Glutamatergic neuron (in vitro differentiated cells): ENCODE results near the gene SULT6B1. TPM values are rescaled to one million over a fixed set of nuclear protein-coding genes. Genes with fewer than 3 reads are reported as not detected.

Experiments
- DNase-seq: peaks from one replicate; pipeline ENCODE4 v3.0.0; 2022
- H3K27ac Mint-ChIP-seq: one replicate; pipeline ENCODE4 v1.8.0; 2020; ENCODE audit warnings: mild to moderate bottlenecking, mixed read lengths, inconsistent platforms; ENCODE audit not compliant: unreplicated experiment
- H3K27me3 Mint-ChIP-seq: one replicate; pipeline ENCODE4 v1.8.0; 2020; ENCODE audit warnings: mild to moderate bottlenecking, moderate library complexity, mixed read lengths, inconsistent platforms; ENCODE audit not compliant: unreplicated experiment
- H3K36me3 Mint-ChIP-seq: one replicate; pipeline ENCODE4 v1.8.0; 2020; ENCODE audit warnings: mild to moderate bottlenecking, mixed read lengths, inconsistent platforms; ENCODE audit not compliant: unreplicated experiment
- H3K4me1 Mint-ChIP-seq: one replicate; pipeline ENCODE4 v1.8.0; 2020; ENCODE audit warnings: mild to moderate bottlenecking, low read depth, mixed read lengths, inconsistent platforms; ENCODE audit not compliant: unreplicated experiment
- H3K4me3 Mint-ChIP-seq: one replicate; pipeline ENCODE4 v1.8.0; 2020; ENCODE audit warnings: mild to moderate bottlenecking, mixed read lengths, inconsistent platforms; ENCODE audit not compliant: unreplicated experiment
- H3K9me3 Mint-ChIP-seq: one replicate; pipeline ENCODE4 v1.8.0; 2020; ENCODE audit warnings: mild to moderate bottlenecking, moderate library complexity, mixed read lengths, inconsistent platforms; ENCODE audit not compliant: unreplicated experiment
- CTCF ChIP-seq: fragments of 200-600 bp; sonication (generic); IDR thresholded peaks from one replicate; pipeline ENCODE4 v1.5.0; 2021; ENCODE audit not compliant: partially characterized antibody, unreplicated experiment
- total RNA-seq: library from RNA; stranded (reverse); fragmentation: NEBNext Ultra II Directional; extraction: Animal tissue kit (Norgen Biotek cat#: 25700); gene quantifications from one replicate; pipeline ENCODE4 v1.2.1, GENCODE V29; 2021; ENCODE audit not compliant: unreplicated experiment

The SULT6B1 gene
- total RNA-seq, 1 donor from 2014 or later = not detected

GRCh38 chr2:37192551-37192950, 4.1 kb upstream of the SULT6B1 start:
- no peak for TF ChIP-seq CTCF
- no peak for DNase-seq
- H3K9me3 Mint-ChIP-seq = peaks cover 1% of the 10 kb centered on the region
- no peak overlapping the region for H3K27ac Mint-ChIP-seq
- H3K36me3 Mint-ChIP-seq = peaks cover 8% of the 10 kb centered on the region
- peaks cover 6% of the 10 kb centered on the region for H3K27me3 Mint-ChIP-seq
- no peak overlapping the region for H3K4me3 Mint-ChIP-seq
- no peaks in the 10 kb centered on the region for H3K4me1 Mint-ChIP-seq

- Mint-ChIP-seq H3K36me3 (peaks cover 8% of the 10 kb centered on the region), H3K4me3 (peak overlapping the region; percentile 5), H3K4me1 (no peaks in the 10 kb centered on the region), H3K27ac (no peak overlapping the region), H3K9me3 (peaks cover 1% of the 10 kb centered on the region), H3K27me3 (peaks cover 6% of the 10 kb centered on the region)
- DNase-seq = no peak
- no peak for TF ChIP-seq CTCF
Measured at GRCh38 chr2:37191747-37192146, 3.3 kb upstream of the SULT6B1 start.

GRCh38 chr2:37191253-37191652, 2.8 kb upstream of the SULT6B1 start:
- Mint-ChIP-seq H3K4me1 (no peaks in the 10 kb centered on the region), H3K9me3 (peaks cover 1% of the 10 kb centered on the region), H3K36me3 (peaks cover 6% of the 10 kb centered on the region), H3K27ac (no peak overlapping the region), H3K27me3 (peaks cover 4% of the 10 kb centered on the region), H3K4me3 (peak overlapping the region; percentile 5)
- DNase-seq = no peak
- no peak for TF ChIP-seq CTCF

- Mint-ChIP-seq H3K27me3 (peaks cover 2% of the 10 kb centered on the region), H3K4me3 (no peak overlapping the region), H3K9me3 (peaks cover under 1% of the 10 kb centered on the region), H3K4me1 (no peaks in the 10 kb centered on the region), H3K27ac (no peak overlapping the region), H3K36me3 (peaks cover 4% of the 10 kb centered on the region)
- no peak for TF ChIP-seq CTCF
- no peak for DNase-seq
Measured at GRCh38 chr2:37190290-37190689, 1.8 kb upstream of the SULT6B1 start.

GRCh38 chr2:37189452-37190153, 1.1 kb upstream of the SULT6B1 start:
- Mint-ChIP-seq H3K27me3 (no peaks in the 10 kb centered on the region), H3K36me3 (peaks cover 4% of the 10 kb centered on the region), H3K27ac (no peak overlapping the region), H3K9me3 (no peaks in the 10 kb centered on the region), H3K4me1 (no peaks in the 10 kb centered on the region), H3K4me3 (no peak overlapping the region)
- no peak for TF ChIP-seq CTCF
- DNase-seq = no peak
